GM23248 (cell line): ENCODE data around the gene LCE1C.

ENCODE experiments used
- EZH2 ChIP-seq: fragments of 200-600 bp; sonication (generic); IDR thresholded peaks from 2 replicates; pipeline ENCODE4 v1.6.1; 2018; ENCODE audit warnings: antibody characterized with exemption, mild to moderate bottlenecking; ENCODE audit not compliant: insufficient read depth, poor library complexity, severe bottlenecking
- EZH2phosphoT487 ChIP-seq: fragments of 200-600 bp; sonication (generic); IDR thresholded peaks from 2 replicates; pipeline ENCODE4 v1.6.1; 2018; ENCODE audit warnings: antibody characterized with exemption, moderate library complexity, mild to moderate bottlenecking, low read depth; ENCODE audit not compliant: insufficient read depth

DNA sequence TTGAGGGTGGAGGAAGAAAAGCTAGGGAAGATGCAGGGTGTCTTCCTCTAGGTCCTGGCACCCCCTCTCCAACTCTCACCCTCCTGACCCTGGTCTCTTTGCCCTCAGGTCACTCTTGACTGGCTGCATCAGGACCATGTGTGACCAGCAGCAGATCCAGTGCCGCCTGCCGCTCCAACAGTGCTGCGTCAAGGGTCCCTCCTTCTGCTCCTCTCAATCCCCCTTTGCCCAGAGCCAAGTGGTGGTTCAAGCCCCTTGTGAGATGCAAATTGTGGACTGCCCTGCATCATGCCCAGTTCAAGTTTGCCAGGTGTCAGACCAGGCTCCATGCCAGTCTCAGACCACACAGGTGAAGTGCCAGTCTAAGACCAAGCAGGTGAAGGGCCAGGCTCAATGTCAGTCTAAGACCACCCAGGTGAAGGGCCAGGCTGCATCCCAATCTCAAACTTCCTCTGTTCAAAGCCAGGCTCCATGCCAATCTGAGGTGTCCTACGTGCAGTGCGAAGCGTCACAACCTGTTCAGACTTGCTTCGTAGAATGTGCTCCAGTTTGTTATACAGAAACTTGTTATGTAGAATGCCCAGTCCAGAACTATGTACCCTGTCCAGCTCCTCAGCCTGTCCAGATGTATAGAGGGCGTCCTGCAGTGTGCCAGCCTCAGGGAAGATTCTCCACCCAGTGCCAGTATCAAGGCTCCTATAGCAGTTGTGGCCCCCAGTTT, 46.8 kb downstream of the LCE1C start:
- TF ChIP-seq EZH2phosphoT487: no peak
- no peak for TF ChIP-seq EZH2
